Liver (tissue), 9 donors: ENCODE measurements around the gene MCMBP. TPM values are rescaled to one million over a fixed set of nuclear protein-coding genes. Genes with fewer than 3 reads are reported as not detected.

Experiments
- DNase-seq: peaks from one replicate; pipeline ENCODE4 v3.0.0-alpha.2; 2017; ENCODE audit warnings: low spot score
- H3K27ac ChIP-seq, 2 donors: one replicate each; pipeline ENCODE4 v1.7.0; 2013; ENCODE audit warnings: inconsistent platforms in 2 of 2, low read length in 2 of 2, control low read depth in 1 of 2, low read depth in 1 of 2, mild to moderate bottlenecking in 1 of 2
- H3K27me3 ChIP-seq, 4 donors: one replicate each; pipeline versions ENCODE4 v1.6.1 to v1.7.0; 2013; ENCODE audit warnings: low read length in 3 of 4, inconsistent platforms in 1 of 4, mild to moderate bottlenecking in 1 of 4, moderate library complexity in 1 of 4; ENCODE audit not compliant: control insufficient read depth in 4 of 4, insufficient read depth in 4 of 4
- H3K36me3 ChIP-seq, 4 donors: one replicate each; pipeline versions ENCODE4 v1.6.1 to v1.7.0; 2013; ENCODE audit warnings: low read length in 3 of 4, mild to moderate bottlenecking in 3 of 4, low read depth in 1 of 4, moderate library complexity in 1 of 4; ENCODE audit not compliant: control insufficient read depth in 4 of 4, insufficient read depth in 3 of 4
- H3K4me1 ChIP-seq, 4 donors: one replicate each; pipeline versions ENCODE4 v1.6.1 to v1.7.0; 2013; ENCODE audit warnings: low read length in 3 of 4, mild to moderate bottlenecking in 3 of 4, moderate library complexity in 1 of 4; ENCODE audit not compliant: control insufficient read depth in 4 of 4, insufficient read depth in 4 of 4
- H3K4me3 ChIP-seq, 3 donors: one replicate each; pipeline versions ENCODE4 v1.6.1 to v1.7.0; 2013; ENCODE audit warnings: low read length in 3 of 3, control low read depth in 1 of 3, low read depth in 1 of 3, mild to moderate bottlenecking in 1 of 3
- H3K9ac ChIP-seq, 2 donors: one replicate each; pipeline ENCODE4 v1.7.0; 2013; ENCODE audit warnings: low read length in 2 of 2, mild to moderate bottlenecking in 2 of 2, moderate library complexity in 2 of 2, control low read depth in 1 of 2, low read depth in 1 of 2
- H3K9me3 ChIP-seq, 4 donors: one replicate each; pipeline versions ENCODE4 v1.6.1 to v1.7.0; 2013; ENCODE audit warnings: low read length in 3 of 4; ENCODE audit not compliant: control insufficient read depth in 4 of 4
- ATF3 ChIP-seq: IDR thresholded peaks from 2 replicates; pipeline ENCODE4 v1.6.1; 2016; ENCODE audit warnings: antibody characterized with exemption
- CTCF ChIP-seq: fragments of 150-350 bp; IDR thresholded peaks from 2 replicates; pipeline ENCODE4 v1.5.1; 2017; ENCODE audit warnings: improper control_type of control experiment, low read depth, low read length; ENCODE audit not compliant: missing input control
- EGR1 ChIP-seq, 2 donors: IDR thresholded peaks; 2 replicates each; pipeline ENCODE4 v1.6.1; 2016 to 2018; ENCODE audit warnings: antibody characterized with exemption in 2 of 2, low read depth in 2 of 2
- FOXA1 ChIP-seq: IDR thresholded peaks from 2 replicates; pipeline ENCODE4 v1.6.1; 2016; ENCODE audit warnings: antibody characterized with exemption
- FOXA2 ChIP-seq: IDR thresholded peaks from 2 replicates; pipeline ENCODE4 v1.6.1; 2016; ENCODE audit warnings: antibody characterized with exemption
- GABPA ChIP-seq, 2 donors: IDR thresholded peaks in 1 of 2; conservative IDR thresholded peaks in 1 of 2; 2 replicates each; pipeline ENCODE4 v1.6.1; 2016; ENCODE audit warnings: antibody characterized with exemption in 2 of 2, mild to moderate bottlenecking in 1 of 2, moderate library complexity in 1 of 2
- HNF4A ChIP-seq, 2 donors: conservative IDR thresholded peaks; 2 replicates each; pipeline ENCODE4 v1.6.1; 2016; ENCODE audit warnings: antibody characterized with exemption in 2 of 2, mild to moderate bottlenecking in 2 of 2
- HNF4G ChIP-seq: IDR thresholded peaks from 2 replicates; pipeline ENCODE4 v1.6.1; 2016; ENCODE audit warnings: antibody characterized with exemption
- JUND ChIP-seq, 2 donors: IDR thresholded peaks; 2 replicates each; pipeline ENCODE4 v1.6.1; 2016; ENCODE audit warnings: antibody characterized with exemption in 2 of 2
- MAX ChIP-seq: IDR thresholded peaks from 2 replicates; pipeline ENCODE4 v1.6.1; 2016; ENCODE audit warnings: antibody characterized with exemption
- NR2F2 ChIP-seq: IDR thresholded peaks from 2 replicates; pipeline ENCODE4 v1.6.1; 2016; ENCODE audit warnings: antibody characterized with exemption
- RAD21 ChIP-seq, 2 donors: IDR thresholded peaks; 2 replicates each; pipeline ENCODE4 v1.6.1; 2016; ENCODE audit warnings: antibody characterized with exemption in 2 of 2, mild to moderate bottlenecking in 2 of 2
- RXRA ChIP-seq, 2 donors: IDR thresholded peaks; 2 replicates each; pipeline ENCODE4 v1.6.1; 2017 to 2018; ENCODE audit warnings: antibody characterized with exemption in 2 of 2, mild to moderate bottlenecking in 1 of 2
- SP1 ChIP-seq: IDR thresholded peaks from 2 replicates; pipeline ENCODE4 v1.6.1; 2018; ENCODE audit warnings: antibody characterized with exemption, mild to moderate bottlenecking
- TAF1 ChIP-seq: conservative IDR thresholded peaks from 2 replicates; pipeline ENCODE4 v1.6.1; 2016; ENCODE audit warnings: antibody characterized with exemption, mild to moderate bottlenecking
- YY1 ChIP-seq: IDR thresholded peaks from 2 replicates; pipeline ENCODE4 v1.6.1; 2016; ENCODE audit warnings: antibody characterized with exemption, mild to moderate bottlenecking
- ZBTB33 ChIP-seq: IDR thresholded peaks from 2 replicates; pipeline ENCODE4 v1.6.1; 2016; ENCODE audit warnings: antibody characterized with exemption
- WGBS: extraction: QIAGEN DNeasy Blood & Tissue Kit; methylation state at CpG from one replicate; pipeline ENCODE4 v1.1.7; 2013; 5-methylcytosine and 5-hydroxymethylcytosine counted together
- polyA plus RNA-seq, 2 donors: library from polyadenylated mRNA; stranded (reverse) in 1 of 2; unstranded in 1 of 2; fragments of 200-250 nt in 1 of 2; fragments of >200 nt in 1 of 2; fragmentation: Nextera tagmentation in 1 of 2; extraction: Ambion mirVana in 1 of 2; gene quantifications; one replicate each; pipeline versions ENCODE4 v1.2.1 to v1.2.3, GENCODE V29; 2013 to 2015
- total RNA-seq, 2 donors: library from RNA; depleted of rRNA; stranded (reverse); fragments of >200 nt; gene quantifications; one replicate each; pipeline ENCODE4 v1.2.3, GENCODE V29; 2014
- TF ChIP-seq, protein P1 (sequence below): IDR thresholded peaks from 2 replicates; pipeline ENCODE4 v1.6.1; 2016; ENCODE audit warnings: antibody characterized with exemption, mild to moderate bottlenecking
- donor health status: healthy.
- donor health status: healthy.
- donor health status: healthy.
- donor health status: healthy.
- donor health status: healthy.

MCMBP gene
- total and polyA plus RNA-seq, 4 donors: 6.1 to 23.2 (median 17.3) TPM

GRCh38 chr10:119849944-119850343, 22.7 kb downstream of the MCMBP start:
- no peak overlapping the region for H3K4me3 ChIP-seq
- no peaks in the 10 kb centered on the region for H3K27me3 ChIP-seq
- H3K36me3 ChIP-seq: peaks cover 6 to 55% (median 43%) of the 10 kb centered on the region in 4 donors
- DNase-seq: no peak
- no peaks in the 10 kb centered on the region for H3K9me3 ChIP-seq
- WGBS: 94% methylated on average over 3 of the region's 3 CpGs
- peaks cover 0 to 5% (median 2%) of the 10 kb centered on the region in 4 donors for H3K4me1 ChIP-seq
- TF ChIP-seq YY1 (no peak), RAD21 (IDR thresholded peaks at IDR 0.05) (no peak), NR2F2 (no peak), MAX (no peak), TAF1 (no peak), ZBTB33 (no peak), SP1 (no peak), CTCF (no peak), EGR1 (IDR thresholded peaks at IDR 0.05; ENCODE audit: low read depth in 2 of 2) (no peak), FOXA2 (no peak), ATF3 (no peak), HNF4A (conservative IDR thresholded peaks at IDR 0.05) (no peak), HNF4G (no peak), JUND (IDR thresholded peaks at IDR 0.05) (no peak), GABPA (IDR thresholded peaks at IDR 0.05 in 1 of 2, conservative IDR thresholded peaks at IDR 0.05 in 1 of 2) (no peak), RXRA (IDR thresholded peaks at IDR 0.05) (no peak), FOXA1 (no peak)
- TF ChIP-seq, protein P1, sequence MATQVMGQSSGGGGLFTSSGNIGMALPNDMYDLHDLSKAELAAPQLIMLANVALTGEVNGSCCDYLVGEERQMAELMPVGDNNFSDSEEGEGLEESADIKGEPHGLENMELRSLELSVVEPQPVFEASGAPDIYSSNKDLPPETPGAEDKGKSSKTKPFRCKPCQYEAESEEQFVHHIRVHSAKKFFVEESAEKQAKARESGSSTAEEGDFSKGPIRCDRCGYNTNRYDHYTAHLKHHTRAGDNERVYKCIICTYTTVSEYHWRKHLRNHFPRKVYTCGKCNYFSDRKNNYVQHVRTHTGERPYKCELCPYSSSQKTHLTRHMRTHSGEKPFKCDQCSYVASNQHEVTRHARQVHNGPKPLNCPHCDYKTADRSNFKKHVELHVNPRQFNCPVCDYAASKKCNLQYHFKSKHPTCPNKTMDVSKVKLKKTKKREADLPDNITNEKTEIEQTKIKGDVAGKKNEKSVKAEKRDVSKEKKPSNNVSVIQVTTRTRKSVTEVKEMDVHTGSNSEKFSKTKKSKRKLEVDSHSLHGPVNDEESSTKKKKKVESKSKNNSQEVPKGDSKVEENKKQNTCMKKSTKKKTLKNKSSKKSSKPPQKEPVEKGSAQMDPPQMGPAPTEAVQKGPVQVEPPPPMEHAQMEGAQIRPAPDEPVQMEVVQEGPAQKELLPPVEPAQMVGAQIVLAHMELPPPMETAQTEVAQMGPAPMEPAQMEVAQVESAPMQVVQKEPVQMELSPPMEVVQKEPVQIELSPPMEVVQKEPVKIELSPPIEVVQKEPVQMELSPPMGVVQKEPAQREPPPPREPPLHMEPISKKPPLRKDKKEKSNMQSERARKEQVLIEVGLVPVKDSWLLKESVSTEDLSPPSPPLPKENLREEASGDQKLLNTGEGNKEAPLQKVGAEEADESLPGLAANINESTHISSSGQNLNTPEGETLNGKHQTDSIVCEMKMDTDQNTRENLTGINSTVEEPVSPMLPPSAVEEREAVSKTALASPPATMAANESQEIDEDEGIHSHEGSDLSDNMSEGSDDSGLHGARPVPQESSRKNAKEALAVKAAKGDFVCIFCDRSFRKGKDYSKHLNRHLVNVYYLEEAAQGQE: no peak
- no peak overlapping the region for H3K27ac ChIP-seq
- no peak overlapping the region for H3K9ac ChIP-seq
